Activated effector memory CD4-positive, alpha-beta T cell treated with anti-CD3 and anti-CD28 coated beads, Interleukin-2, amount 50 U/mL, for 16 hours (primary cell): ENCODE data around the gene CAPN10.

Experiments
- DNase-seq: peaks from one replicate; pipeline ENCODE4 v3.0.0-alpha.2; 2020

Gene CAPN10

GRCh38 chr2:240564561-240565332, 21.8 kb upstream of the CAPN10 start:
- DNase-seq, result peak; percentile 76

GRCh38 chr2:240565333-240566202, 21.0 kb upstream of the CAPN10 start:
- peak; percentile 96 for DNase-seq

- peak; percentile 98 for DNase-seq
Measured at GRCh38 chr2:240566203-240567136, 20.1 kb upstream of the CAPN10 start.

GRCh38 chr2:240567137-240567871, 19.2 kb upstream of the CAPN10 start:
- peak; percentile 78 for DNase-seq

GRCh38 chr2:240567872-240568677, 18.5 kb upstream of the CAPN10 start, which contains the start of gene RNPEPL1:
TSS of gene RNPEPL1 (plus strand) at chr2:240568484. CDS start at chr2:240568587, 103 bp downstream.
- peak; percentile 87 for DNase-seq

GRCh38 chr2:240568678-240569522, 17.6 kb upstream of the CAPN10 start:
- peak; percentile 82 for DNase-seq

GRCh38 chr2:240569523-240569997, 17.0 kb upstream of the CAPN10 start:
- DNase-seq, result peak; percentile 67

- peak; percentile 63 for DNase-seq
Measured at GRCh38 chr2:240569998-240570530, 16.5 kb upstream of the CAPN10 start.

- DNase-seq, result peak; percentile 61
Measured at GRCh38 chr2:240570531-240571313, 15.8 kb upstream of the CAPN10 start.

- DNase-seq, result peak; percentile 60
Measured at GRCh38 chr2:240571314-240571973, 15.1 kb upstream of the CAPN10 start.

- peak; percentile 60 for DNase-seq
Measured at GRCh38 chr2:240572141-240573031, 14.1 kb upstream of the CAPN10 start.

GRCh38 chr2:240573071-240573515, 13.4 kb upstream of the CAPN10 start:
- DNase-seq, result no peak

- DNase-seq, result no peak
Measured at GRCh38 chr2:240573516-240574385, 12.8 kb upstream of the CAPN10 start.

- DNase-seq, result no peak
Measured at GRCh38 chr2:240574386-240575100, 12.0 kb upstream of the CAPN10 start.
